GM23248 (cell line): ENCODE data around the gene AR. TPM values are rescaled to one million over a fixed set of nuclear protein-coding genes. Genes with fewer than 3 reads are reported as not detected.

ENCODE experiments used
- DNase-seq: peaks from one replicate; pipeline ENCODE4 v3.0.0-alpha.2; 2015
- H2AFZ ChIP-seq: fragments of 200-600 bp; sonication (generic); 2 replicates; pipeline ENCODE4 v1.6.1; 2016; ENCODE audit warnings: antibody characterized with exemption
- H3F3A ChIP-seq: fragments of 200-600 bp; sonication (generic); 2 replicates; pipeline ENCODE4 v1.6.1; 2016; ENCODE audit warnings: mild to moderate bottlenecking, antibody characterized with exemption, mixed run types; ENCODE audit not compliant: insufficient read depth
- H3K27ac ChIP-seq: fragments of 200-600 bp; sonication (generic); 2 replicates; pipeline ENCODE4 v1.5.1; 2016; ENCODE audit warnings: mild to moderate bottlenecking
- H3K27me3 ChIP-seq: fragments of 200-600 bp; sonication (generic); replicated peaks from 2 replicates; pipeline ENCODE4 v1.6.1; 2016; ENCODE audit warnings: mild to moderate bottlenecking; ENCODE audit not compliant: insufficient read depth
- H3K36me3 ChIP-seq: fragments of 200-600 bp; sonication (generic); 2 replicates; pipeline ENCODE4 v1.6.1; 2016; ENCODE audit warnings: low read depth, mild to moderate bottlenecking
- H3K4me1 ChIP-seq: fragments of 200-600 bp; sonication (generic); 2 replicates; pipeline ENCODE4 v1.6.1; 2016; ENCODE audit warnings: mild to moderate bottlenecking; ENCODE audit not compliant: insufficient read depth
- H3K4me2 ChIP-seq: fragments of 200-600 bp; sonication (generic); one replicate; pipeline ENCODE4 v1.6.1; 2016; ENCODE audit warnings: mild to moderate bottlenecking; ENCODE audit not compliant: unreplicated experiment
- H3K4me3 ChIP-seq: fragments of 200-600 bp; sonication (generic); 2 replicates; pipeline ENCODE4 v1.5.1; 2016; ENCODE audit warnings: mild to moderate bottlenecking
- H3K79me2 ChIP-seq: fragments of 200-600 bp; sonication (generic); 2 replicates; pipeline ENCODE4 v1.6.1; 2016; ENCODE audit warnings: mild to moderate bottlenecking; ENCODE audit not compliant: insufficient read depth
- H3K9ac ChIP-seq: fragments of 200-600 bp; sonication (generic); 2 replicates; pipeline ENCODE4 v1.6.1; 2016; ENCODE audit warnings: mild to moderate bottlenecking
- H3K9me2 ChIP-seq: fragments of 200-600 bp; sonication (generic); 2 replicates; pipeline ENCODE4 v1.6.1; 2016; ENCODE audit warnings: mixed run types, mild to moderate bottlenecking, moderate library complexity; ENCODE audit not compliant: insufficient read depth
- H3K9me3 ChIP-seq: fragments of 200-600 bp; sonication (generic); one replicate; pipeline ENCODE4 v1.6.1; 2017; ENCODE audit warnings: low read depth
- H4K20me1 ChIP-seq: fragments of 200-600 bp; sonication (generic); 2 replicates; pipeline ENCODE4 v1.6.0; 2016; ENCODE audit not compliant: insufficient read depth
- EZH2 ChIP-seq: fragments of 200-600 bp; sonication (generic); IDR thresholded peaks from 2 replicates; pipeline ENCODE4 v1.6.1; 2018; ENCODE audit warnings: antibody characterized with exemption, mild to moderate bottlenecking; ENCODE audit not compliant: insufficient read depth, poor library complexity, severe bottlenecking
- EZH2phosphoT487 ChIP-seq: fragments of 200-600 bp; sonication (generic); IDR thresholded peaks from 2 replicates; pipeline ENCODE4 v1.6.1; 2018; ENCODE audit warnings: antibody characterized with exemption, moderate library complexity, mild to moderate bottlenecking, low read depth; ENCODE audit not compliant: insufficient read depth
- WGBS, 2 experiments: methylation state at CpG; one replicate each; pipeline ENCODE4 v1.1.6; 2015 to 2017; ENCODE audit warnings: low lambda C conversion rate in 2 of 2, low coverage in 1 of 2; ENCODE audit errors: missing lambda C conversion rate in 2 of 2; 5-methylcytosine and 5-hydroxymethylcytosine counted together
- in situ Hi-C: fragments of 300-500 bp; cut with MboI; formaldehyde crosslinking; loops from 2 replicates; pipeline ENCODE4 v1.15.0; 2020
- polyA plus RNA-seq: library from polyadenylated mRNA; unstranded; fragments of >200 nt; fragmentation: Nextera tagmentation; extraction: Ambion mirVana; gene quantifications from 2 replicates; pipeline ENCODE4 v1.2.1, GENCODE V29; 2016
- total RNA-seq: library from RNA; depleted of rRNA; stranded (reverse); fragments of >200 nt; shearing (Covaris generic); gene quantifications from 2 replicates; pipeline ENCODE4 v1.2.3, GENCODE V29; 2014

Gene AR
- total and polyA plus RNA-seq, 2 experiments from 2014 or later: 1.2 to 4.8 TPM

DNA sequence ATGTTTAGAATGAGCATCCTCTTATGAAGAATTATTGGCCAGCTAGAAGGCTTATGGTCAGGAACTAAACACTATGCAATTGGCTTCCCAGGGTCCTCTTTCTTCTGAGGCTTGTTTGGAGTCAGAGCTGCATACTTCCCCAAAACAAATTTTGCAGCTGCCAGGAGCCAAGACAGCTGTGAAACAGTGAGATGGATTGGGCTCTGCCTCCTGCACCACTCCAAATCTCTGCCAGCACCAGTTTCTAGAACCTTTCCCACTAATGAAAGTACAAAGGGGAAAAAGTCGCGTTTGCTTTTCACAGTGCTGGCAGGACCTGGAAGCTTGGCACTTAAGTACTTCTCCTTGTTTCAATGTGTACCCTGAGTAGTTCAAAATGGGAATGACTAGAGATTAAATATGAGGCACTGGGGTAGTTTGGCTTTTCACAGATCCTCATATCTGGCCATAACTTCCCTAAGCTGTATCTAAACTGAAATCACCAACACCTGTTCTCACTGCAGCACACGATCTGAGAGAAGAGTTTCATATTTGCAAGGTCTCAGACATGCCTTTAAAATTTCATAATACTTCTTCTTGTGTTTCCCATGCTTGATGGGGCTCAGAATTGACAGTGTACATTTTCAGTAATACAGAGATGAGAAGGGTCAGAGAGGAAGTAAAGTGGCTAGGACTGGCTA is 20.7 kb upstream of the AR start:
- no peak for TF ChIP-seq EZH2
- no peak for TF ChIP-seq EZH2phosphoT487
- Histone ChIP-seq H3K4me1 (no peaks in the 10 kb centered on the region), H3K9ac (no peak overlapping the region), H3K9me2 (no peaks in the 10 kb centered on the region), H3K36me3 (no peaks in the 10 kb centered on the region), H3F3A (no peaks in the 10 kb centered on the region), H3K4me3 (no peak overlapping the region), H3K27ac (no peak overlapping the region), H3K79me2 (no peaks in the 10 kb centered on the region), H3K4me2 (no peak overlapping the region), H2AFZ (no peak overlapping the region), H3K27me3 (no peaks in the 10 kb centered on the region), H3K9me3 (no peaks in the 10 kb centered on the region), H4K20me1 (no peaks in the 10 kb centered on the region)
- WGBS, 2 experiments: 5 to 10% methylated on average over 3 of the region's 3 CpGs
- no peak for DNase-seq
- in situ Hi-C loops: no loop called here

DNA sequence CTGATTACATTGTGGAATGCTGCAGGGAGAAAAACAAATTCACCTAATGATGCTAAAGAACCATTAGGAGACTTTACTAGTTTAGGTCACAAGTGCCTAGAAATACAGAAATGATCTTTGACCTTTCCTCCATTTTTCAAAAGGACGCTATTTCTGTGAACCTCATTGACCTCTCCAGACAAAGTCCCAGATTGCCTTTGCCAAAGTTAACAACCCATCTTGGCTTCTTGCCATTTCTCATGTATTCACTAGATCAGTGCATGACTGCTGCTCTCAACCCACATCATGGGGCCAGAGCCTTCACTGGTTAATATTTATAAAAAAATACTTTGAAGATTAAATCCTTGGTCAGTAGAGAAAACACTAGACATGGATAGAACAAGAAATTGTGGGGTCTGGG is 19.9 kb upstream of the AR start:
- no peak overlapping the region for H3K9ac ChIP-seq
- no peak overlapping the region for H3K4me3 ChIP-seq
- H3K4me1 ChIP-seq: no peaks in the 10 kb centered on the region
- no peak overlapping the region for H3K4me2 ChIP-seq
- no peak overlapping the region for H2AFZ ChIP-seq
- H3K79me2 ChIP-seq: no peaks in the 10 kb centered on the region
- no peaks in the 10 kb centered on the region for H3K9me2 ChIP-seq
- in situ Hi-C loops: no loop called here
- WGBS, 2 experiments: 7 to 11% methylated on average over 1 of the region's 1 CpG
- no peaks in the 10 kb centered on the region for H4K20me1 ChIP-seq
- DNase-seq: no peak
- TF ChIP-seq EZH2: no peak
- TF ChIP-seq EZH2phosphoT487: no peak
- no peaks in the 10 kb centered on the region for H3K9me3 ChIP-seq
- H3K36me3 ChIP-seq: no peaks in the 10 kb centered on the region
- no peaks in the 10 kb centered on the region for H3F3A ChIP-seq
- H3K27me3 ChIP-seq: no peaks in the 10 kb centered on the region
- H3K27ac ChIP-seq: no peak overlapping the region

DNA sequence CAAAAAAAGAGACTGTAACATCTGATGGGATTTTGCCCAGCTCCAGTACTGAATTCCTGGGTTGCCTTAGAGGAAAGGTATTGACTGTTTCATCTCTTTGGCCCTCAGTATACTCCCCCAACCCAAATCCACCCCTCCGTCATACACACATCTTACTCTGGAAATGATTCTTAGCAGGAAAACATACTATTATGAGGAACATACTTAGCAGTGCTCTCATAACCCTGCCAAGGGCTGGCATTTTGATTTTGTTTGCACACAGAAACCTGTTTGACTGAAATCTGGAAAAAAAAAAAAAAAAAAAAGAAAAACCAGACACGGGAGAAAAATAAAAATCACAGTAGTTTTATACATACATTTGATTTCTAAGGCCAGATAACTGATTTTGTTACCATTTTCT is 19.4 kb upstream of the AR start:
- H3K4me3 ChIP-seq: no peak overlapping the region
- no peak overlapping the region for H3K4me2 ChIP-seq
- H3K9ac ChIP-seq: no peak overlapping the region
- H2AFZ ChIP-seq: no peak overlapping the region
- DNase-seq: no peak
- H3K9me2 ChIP-seq: no peaks in the 10 kb centered on the region
- H4K20me1 ChIP-seq: no peaks in the 10 kb centered on the region
- no peaks in the 10 kb centered on the region for H3F3A ChIP-seq
- no peaks in the 10 kb centered on the region for H3K4me1 ChIP-seq
- H3K27ac ChIP-seq: no peak overlapping the region
- H3K9me3 ChIP-seq: no peaks in the 10 kb centered on the region
- no peaks in the 10 kb centered on the region for H3K36me3 ChIP-seq
- TF ChIP-seq EZH2phosphoT487 (no peak), EZH2 (no peak)
- 25 to 41% methylated on average over 2 of the region's 2 CpGs for WGBS, 2 experiments
- in situ Hi-C loops: no loop called here
- no peaks in the 10 kb centered on the region for H3K79me2 ChIP-seq
- no peaks in the 10 kb centered on the region for H3K27me3 ChIP-seq

- H3K4me1 ChIP-seq: no peaks in the 10 kb centered on the region
- in situ Hi-C loops: no loop called here
- WGBS, 2 experiments: 7 to 25% methylated on average over 1 to 2 of the region's 2 CpGs
- no peak for DNase-seq
- TF ChIP-seq EZH2 (no peak), EZH2phosphoT487 (no peak)
- no peaks in the 10 kb centered on the region for H3F3A ChIP-seq
- no peaks in the 10 kb centered on the region for H3K27me3 ChIP-seq
- H3K9me3 ChIP-seq: no peaks in the 10 kb centered on the region
- no peak overlapping the region for H2AFZ ChIP-seq
- no peak overlapping the region for H3K4me2 ChIP-seq
- no peak overlapping the region for H3K9ac ChIP-seq
- H3K9me2 ChIP-seq: no peaks in the 10 kb centered on the region
- no peaks in the 10 kb centered on the region for H4K20me1 ChIP-seq
- no peak overlapping the region for H3K27ac ChIP-seq
- no peaks in the 10 kb centered on the region for H3K36me3 ChIP-seq
- no peaks in the 10 kb centered on the region for H3K79me2 ChIP-seq
- no peak overlapping the region for H3K4me3 ChIP-seq
Observed at GRCh38 chrX:67524950-67525691, 18.7 kb upstream of the AR start.
